GM18870 (cell line): ENCODE results near the gene HGD.

Experiments
- ATAC-seq: cut with Tn5 transposase; IDR thresholded peaks from one replicate; pipeline ENCODE4 v1.9.1; 2021; ENCODE audit warnings: moderate library complexity; ENCODE audit not compliant: unreplicated experiment

Gene HGD

GRCh38 chr3:120596116-120596852 lies 85.8 kb downstream of the HGD start, which contains the start of gene NDUFB4:
Gene NDUFB4 (plus strand): TSS chr3:120596336. CDS start chr3:120596360, 24 bp downstream.
- ATAC-seq: peak; percentile 92

- no peak for ATAC-seq
Observed at GRCh38 chr3:120595788-120596115, 86.3 kb downstream of the HGD start.

GRCh38 chr3:120587332-120587975 lies 94.6 kb downstream of the HGD start:
- no peak for ATAC-seq
